HG02678 (cell line): Measurements from ENCODE around the gene TKTL1.
A peak's percentile ranks its signal among the peaks of the same experiment; 100 is the strongest.

Source experiments
- ATAC-seq: cut with Tn5 transposase; IDR thresholded peaks from one replicate; pipeline ENCODE4 v1.9.1; 2021; ENCODE audit warnings: mild to moderate bottlenecking, moderate library complexity; ENCODE audit not compliant: unreplicated experiment

TKTL1 gene

GRCh38 chrX:154360155-154360713, 64.6 kb downstream of the TKTL1 start:
- no peak for ATAC-seq

DNA sequence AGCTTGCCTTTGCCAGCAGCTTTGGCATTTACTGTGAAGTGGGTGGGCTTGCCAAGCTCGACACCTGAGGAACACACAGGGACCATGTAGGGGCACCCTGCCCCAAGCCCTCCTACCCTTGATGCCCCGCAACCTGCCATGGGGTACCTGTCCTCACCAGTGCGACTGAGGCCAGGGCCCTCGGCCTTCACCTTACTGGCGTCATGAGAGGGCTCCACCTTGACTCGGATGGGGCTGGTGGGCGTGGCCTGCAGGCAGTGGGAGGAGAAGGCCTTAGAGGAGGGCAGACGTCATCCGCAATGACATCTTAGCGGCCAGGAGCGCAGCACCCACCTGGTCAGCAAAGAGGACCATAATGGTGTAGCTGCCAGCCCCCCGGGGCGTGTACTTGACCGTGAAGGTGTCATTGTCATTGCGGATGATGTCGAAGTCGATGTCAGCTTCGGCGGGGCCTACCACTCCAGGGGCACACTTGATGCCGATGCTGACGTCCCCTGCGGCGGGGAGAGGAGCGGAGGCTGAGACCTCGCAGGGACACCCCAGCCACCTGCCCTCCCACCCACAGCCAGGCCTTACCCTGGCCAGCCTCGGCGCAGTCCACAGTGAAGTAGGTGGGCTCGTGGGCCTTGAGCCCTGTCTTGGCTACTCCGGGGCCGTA, 66.6 kb downstream of the TKTL1 start:
- no peak for ATAC-seq

DNA sequence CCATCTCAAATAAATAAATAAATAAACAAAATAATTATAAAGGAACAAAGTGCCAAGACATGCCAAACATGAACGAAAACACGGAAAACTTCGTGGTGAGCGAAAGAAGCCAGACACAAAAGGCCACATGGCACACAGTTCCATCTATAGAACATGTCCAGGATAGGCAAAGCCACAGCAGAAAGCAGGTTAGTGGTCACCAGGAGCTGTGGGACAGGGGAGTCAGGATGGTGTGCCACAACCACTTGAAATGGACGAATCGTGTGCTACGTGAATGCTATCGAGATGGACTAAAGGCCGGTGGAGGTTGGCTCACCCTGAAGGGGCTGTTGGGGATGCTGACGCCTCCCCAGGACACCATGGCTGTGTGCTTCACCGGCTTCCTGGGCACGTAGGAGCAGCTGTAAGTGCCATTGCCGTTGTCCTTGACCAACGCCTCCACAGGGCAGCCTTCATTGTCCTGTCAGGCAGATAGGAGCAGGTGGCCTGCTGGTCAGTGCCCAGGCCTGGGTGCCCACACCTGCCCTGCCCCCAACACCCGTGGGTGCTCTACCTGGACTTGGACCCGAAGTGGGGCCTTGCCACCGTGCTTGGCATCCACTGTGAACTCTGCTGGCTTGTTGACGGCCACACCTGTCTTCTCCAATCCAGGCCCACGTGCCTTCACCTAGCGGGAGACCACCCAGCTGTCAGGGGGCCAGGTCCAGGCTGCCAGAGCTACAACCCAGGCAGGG, 68.3 kb downstream of the TKTL1 start:
- no peak for ATAC-seq

- no peak for ATAC-seq
Observed at GRCh38 chrX:154365052-154365600, 69.5 kb downstream of the TKTL1 start.

DNA sequence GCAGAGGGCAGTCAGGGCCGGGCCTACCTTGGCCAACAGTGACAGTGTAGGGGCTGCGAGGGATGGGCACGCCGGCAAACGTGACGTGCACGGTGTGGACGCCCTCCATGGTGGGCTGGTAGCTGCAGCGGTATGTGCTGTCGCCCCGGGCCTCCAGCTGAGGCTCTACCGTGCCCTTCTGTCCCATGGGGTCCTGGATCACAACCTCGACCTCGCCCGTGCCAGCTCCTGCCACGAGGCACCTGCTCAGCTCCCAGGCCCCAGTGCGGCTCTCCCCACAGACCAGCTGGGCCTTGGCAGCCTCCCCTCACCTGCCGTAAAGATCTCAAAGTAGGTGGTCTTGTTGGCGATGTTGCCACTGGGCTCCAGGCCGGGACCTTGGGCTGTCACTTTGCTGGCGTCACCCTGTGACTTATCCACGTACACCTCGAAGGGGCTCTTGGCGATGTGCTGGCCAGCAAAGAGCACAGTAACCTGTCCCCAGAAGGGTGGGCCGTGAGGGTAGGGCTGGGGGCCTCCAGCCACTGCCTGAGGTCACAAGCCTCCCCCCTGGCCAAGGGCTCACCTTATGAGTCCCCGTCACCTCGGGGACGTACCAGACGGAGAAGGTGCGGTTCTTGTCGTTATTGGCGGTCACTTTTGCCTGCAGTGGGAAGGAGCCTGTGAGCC, 70.5 kb downstream of the TKTL1 start:
- no peak for ATAC-seq

DNA sequence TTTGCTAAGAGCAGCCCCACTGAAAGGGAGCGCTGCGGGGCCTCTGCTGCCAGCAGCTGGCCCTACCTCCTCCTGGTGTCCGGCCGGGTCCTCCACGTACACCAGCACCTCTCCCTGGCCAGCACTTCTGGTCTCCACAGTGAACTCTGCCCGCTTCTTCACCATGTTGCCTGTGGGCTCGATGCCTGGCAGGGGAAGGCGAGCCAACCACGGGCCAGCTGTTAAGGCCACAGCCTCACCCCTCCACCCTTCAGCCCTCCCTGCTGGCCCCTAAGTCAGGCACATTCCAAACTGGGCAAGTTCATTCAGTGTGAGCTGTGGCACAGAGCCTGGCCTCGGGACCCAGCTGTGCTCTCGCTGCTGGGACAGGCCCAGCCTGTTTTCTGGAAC, 71.1 kb downstream of the TKTL1 start:
- ATAC-seq: no peak

GRCh38 chrX:154367474-154368308, 72.1 kb downstream of the TKTL1 start:
- ATAC-seq: no peak

- peak; percentile 32 for ATAC-seq
Observed at GRCh38 chrX:154368630-154369448, 73.2 kb downstream of the TKTL1 start.

GRCh38 chrX:154369449-154370299, 74.1 kb downstream of the TKTL1 start:
- ATAC-seq: no peak

- no peak for ATAC-seq
Observed at GRCh38 chrX:154370300-154371016, 74.9 kb downstream of the TKTL1 start.

GRCh38 chrX:154371017-154371788, 75.6 kb downstream of the TKTL1 start:
- ATAC-seq: peak; percentile 64

DNA sequence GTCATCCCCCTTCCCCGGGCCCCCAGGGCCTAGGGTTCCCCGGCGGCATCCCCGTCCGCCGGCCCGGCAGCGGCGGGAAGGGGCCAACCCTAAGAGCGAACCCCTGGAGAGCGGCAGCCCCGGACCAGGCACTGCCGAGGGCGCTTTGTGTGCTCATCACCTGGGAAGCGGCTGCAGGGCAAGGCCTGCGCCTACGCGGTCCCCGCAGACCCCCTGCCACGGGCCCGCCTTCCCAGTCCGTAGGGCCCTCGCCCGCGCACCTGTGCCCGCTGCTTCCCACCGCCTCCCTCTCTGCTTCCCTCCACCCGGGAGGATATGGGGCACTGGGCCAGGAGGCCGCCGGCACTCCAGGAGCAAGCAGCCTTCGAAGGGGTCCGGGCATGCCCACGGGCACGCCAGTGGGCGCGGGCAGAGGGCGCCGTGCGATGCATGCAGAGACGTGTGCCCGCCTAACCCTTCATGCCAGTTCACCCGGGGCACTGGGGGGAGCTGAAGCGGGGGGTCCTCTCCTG, 76.2 kb downstream of the TKTL1 start:
- peak; percentile 12 for ATAC-seq

- ATAC-seq: no peak
Observed at GRCh38 chrX:154372612-154373022, 77.0 kb downstream of the TKTL1 start.

DNA sequence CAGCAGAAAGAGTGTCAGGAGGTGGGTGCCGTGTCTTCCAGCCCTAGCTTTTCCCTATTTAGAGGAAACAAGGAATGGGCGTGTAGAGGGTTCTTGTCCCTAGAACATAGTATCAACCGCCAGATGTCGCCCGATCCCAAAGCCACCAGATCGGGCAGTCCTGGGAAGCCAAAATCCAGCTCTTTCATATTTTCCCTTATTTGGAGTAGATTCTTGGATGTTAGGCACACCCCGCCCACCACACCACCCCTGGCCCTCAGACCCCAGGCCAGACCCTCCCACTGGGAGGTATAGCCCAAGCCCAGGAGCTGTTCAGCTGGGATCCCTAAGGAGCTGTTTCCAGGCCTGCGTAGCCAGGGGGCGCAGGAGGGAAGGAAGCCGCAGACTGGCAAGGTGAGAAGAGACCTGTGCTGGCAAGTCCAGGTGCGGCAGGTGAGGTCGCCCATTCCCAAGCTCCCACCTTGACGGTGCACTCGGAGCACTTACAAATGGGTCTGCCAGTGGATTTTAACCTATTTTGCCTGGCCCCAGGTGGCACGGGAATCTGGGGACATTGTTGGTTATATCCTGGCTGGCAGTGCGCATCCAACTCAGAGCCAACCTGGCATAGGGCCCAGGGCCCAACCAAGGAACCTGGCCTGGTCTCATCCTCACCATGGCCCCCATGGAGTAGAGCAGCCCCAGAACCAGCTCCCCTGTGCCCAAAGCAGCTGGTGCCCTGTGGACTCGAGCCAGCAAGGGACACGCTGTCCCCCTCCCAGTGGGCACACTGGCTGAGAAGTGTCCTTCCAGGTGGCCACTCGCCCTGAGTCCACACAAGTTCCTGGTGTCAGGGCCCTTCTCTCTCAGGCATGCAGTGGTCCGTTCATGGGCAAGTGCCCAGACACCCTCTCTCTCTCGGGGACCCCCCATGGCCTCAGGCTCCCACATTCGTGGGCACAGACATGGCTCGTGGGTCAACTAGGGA, 78.0 kb downstream of the TKTL1 start:
- ATAC-seq: no peak

DNA sequence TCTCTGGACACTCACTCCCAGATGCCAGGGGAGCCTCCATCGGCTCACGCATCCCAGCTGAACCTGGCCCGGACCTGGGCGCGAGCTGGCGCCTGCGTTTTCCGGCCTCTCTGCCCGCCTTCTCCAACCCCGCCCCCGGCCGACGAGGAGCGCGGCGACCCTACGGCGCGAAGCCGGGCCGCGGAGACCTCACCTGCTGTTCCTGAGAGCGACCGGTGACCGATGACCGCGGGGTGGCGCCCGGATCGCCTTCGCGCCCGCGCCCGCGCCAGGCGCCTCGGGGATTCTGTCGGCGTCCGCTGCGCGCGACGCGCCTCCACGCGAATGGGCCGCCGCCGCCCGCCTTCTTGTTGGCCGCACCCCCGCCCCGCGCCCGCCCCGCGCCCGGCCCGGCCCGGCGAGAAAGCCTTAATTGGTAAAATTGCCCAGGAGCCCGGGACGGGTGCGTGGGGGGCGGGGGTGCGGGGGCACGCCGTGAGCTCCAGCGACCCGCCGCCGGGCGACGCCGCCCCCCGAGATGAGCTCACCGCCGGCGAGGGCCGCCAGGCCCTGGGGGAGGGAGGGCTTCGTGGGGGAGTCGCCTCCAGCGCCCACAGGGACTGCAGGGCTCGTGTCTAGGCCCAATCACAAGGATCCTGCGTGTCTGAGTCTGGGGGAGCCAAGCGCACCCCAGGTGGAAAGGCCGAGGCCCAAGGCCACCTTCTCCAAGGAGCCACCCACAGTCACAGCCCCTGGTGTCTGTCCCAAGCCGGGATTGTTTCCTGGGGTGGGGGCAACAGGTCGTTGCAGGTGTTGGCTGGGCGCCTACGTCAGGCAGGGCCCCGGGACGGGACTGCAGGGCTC, 78.9 kb downstream of the TKTL1 start, which contains the start of gene FLNA:
Gene FLNA (minus strand): TSS at position 322 of the 843 bp plus-strand sequence. CDS start 3,389 bp downstream, outside the sequence.
- ATAC-seq: no peak
